Activated CD8-positive, alpha-beta memory T cell treated with anti-CD3 and anti-CD28 coated beads for 36 hours (primary cell): ENCODE results near the gene ACHE. TPM values are rescaled to one million over a fixed set of nuclear protein-coding genes. Genes with fewer than 3 reads are reported as not detected.
"Not testable (repeated sequence)": the region's sequence is repeated elsewhere in the genome, so short reads cannot be mapped to it uniquely, and the experiment has no call there.

Source experiments
- CTCF ChIA-PET: fragments of 350-600 bp; sonication (Branson Sonifier 250); formaldehyde crosslinking; loops from one replicate; lab custom pipeline; 2021; ENCODE audit warnings: antibody characterized with exemption; lab: Charles Lee
- POLR2A ChIA-PET: fragments of 350-600 bp; sonication (Branson Sonifier 250); formaldehyde crosslinking; loops from one replicate; lab custom pipeline; 2021; ENCODE audit warnings: antibody characterized with exemption; lab: Charles Lee
- total RNA-seq, 2 experiments: library from RNA; stranded (reverse); gene quantifications; one replicate each; pipeline ENCODE4 v1.2.3, GENCODE V29; 2021

ACHE gene
- total RNA-seq, 2 experiments from 2014 or later: 0.13 to 0.23 TPM

DNA sequence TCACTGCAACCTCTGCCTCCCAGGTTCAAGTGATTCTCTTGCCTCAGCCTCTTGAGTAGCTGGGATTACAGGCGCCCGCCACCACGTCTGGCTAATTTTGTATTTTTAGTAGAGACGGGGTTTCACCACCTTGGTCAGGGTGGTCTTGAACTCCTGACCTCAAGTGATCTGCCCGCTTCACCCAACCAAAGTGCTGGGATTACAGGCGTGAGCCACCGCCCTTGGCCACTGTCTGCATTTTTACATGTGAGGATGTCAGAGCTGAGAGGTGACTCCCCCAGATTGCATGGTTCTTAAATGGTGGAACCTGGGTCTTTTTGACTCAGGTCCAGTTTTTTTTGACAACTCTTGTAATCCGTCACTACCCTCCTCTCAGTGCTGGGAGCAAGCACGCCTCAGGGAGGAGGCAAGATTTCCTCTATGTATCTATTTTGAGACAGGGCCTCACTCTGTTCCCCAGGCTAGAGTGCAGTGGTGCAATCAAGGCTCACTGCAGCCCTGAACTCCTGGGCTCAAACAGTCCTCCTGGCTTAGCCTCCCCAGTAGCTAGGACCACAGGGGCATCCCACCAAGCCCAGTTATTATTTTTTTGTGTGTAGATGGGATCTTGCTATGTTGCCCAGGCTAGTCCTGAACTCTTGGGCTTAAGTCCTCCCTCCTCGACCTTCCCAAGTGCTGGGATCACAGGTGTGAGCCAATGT is 21.9 kb downstream of the ACHE start:
- POLR2A ChIA-PET: interaction anchor here (4.9 kb wide), 1 partner anchor 15 kb away, joined by 71 read pairs; the partner anchor contains the start of gene UFSP1

DNA sequence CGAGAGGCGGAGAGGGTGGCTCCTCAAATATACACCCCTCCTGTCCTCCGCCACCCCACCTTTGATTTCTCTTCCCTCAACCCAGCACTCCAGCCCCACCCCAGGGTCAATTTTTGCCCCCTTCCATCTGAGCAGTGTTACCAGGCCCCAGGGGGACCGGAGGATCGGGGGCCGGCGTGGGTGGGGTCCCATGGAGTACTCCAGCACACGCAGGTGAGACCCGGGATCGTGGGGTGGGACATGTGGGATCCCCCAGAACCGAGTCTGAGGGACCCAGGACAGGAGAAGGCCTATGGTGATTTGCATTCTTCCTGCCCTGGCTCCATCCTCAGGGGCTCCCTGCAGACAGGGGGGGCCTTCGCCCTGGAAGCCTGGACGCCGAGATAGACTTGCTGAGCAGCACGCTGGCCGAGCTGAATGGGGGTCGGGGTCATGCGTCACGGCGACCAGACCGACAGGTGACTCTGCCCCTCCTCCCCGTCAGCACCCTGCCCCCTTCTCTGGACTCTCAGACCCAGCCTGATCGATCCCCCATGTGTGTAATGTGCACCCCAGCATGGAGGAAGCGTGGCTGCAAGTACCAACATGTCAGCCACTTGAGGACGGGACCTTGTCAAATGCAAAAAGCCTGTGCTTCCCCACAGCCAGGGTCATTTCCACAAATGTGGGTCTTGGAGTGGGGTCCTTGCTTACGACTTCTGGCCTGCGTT is 27.8 kb downstream of the ACHE start:
- ChIA-PET POLR2A (no interaction called here), CTCF (interaction anchor here (1.2 kb wide), 1 partner anchor 14 kb away, joined by 3 read pairs; no protein-coding TSS in a partner anchor)

More for the DNA sequence above, 21.9 kb downstream of the ACHE start:
- CTCF ChIA-PET: no interaction called here

DNA sequence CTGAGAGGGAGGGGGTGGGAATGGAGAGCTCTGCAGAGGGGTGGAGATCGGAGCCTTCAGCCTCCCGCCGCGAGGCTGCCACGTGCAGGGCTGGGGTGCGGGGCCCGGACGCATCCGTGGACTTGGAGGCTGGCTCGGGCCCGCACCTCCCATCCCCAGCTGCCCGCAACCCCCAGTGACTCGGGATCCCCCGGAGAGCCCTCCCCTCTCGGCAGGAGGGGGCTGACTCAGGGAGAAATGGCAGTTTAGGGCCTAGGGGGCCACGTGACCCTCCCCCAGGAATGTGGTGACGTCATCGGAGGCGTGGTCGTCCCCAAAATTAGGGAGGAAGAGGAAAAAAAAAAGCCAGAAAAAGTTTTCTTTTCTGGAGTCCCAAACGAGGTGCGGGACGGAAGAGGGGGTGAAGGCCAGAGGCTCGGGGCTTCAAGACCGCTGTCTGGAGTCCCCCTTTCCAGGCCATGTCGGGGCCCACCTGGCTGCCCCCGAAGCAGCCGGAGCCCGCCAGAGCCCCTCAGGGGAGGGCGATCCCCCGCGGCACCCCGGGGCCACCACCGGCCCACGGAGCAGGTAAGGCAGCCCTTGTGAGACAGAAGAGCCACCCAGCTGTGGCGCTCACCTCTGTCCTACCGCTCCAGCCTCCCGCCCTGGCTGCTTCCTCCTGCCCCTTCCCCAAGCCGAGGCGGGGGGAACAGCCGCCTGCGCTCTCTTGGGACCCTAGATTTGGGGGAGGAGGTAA is 28.5 kb downstream of the ACHE start, which contains the start of gene TRIP6:
Gene TRIP6 (plus strand): TSS at position 348 of the 736 bp plus-strand sequence. CDS start 111 bp downstream, at position 459.
- POLR2A ChIA-PET: interaction anchor here (0.6 to 1.1 kb wide), 3 partner anchors 8 to 452 kb away, joined by 3 to 8 read pairs (median 6); partner anchors contain the start of genes SLC12A9 and SRRT
- CTCF ChIA-PET: interaction anchor here (1.0 to 1.2 kb wide), 2 partner anchors 13 to 15 kb away, joined by 3 to 5 read pairs; partner anchors contain the start of gene SLC12A9

DNA sequence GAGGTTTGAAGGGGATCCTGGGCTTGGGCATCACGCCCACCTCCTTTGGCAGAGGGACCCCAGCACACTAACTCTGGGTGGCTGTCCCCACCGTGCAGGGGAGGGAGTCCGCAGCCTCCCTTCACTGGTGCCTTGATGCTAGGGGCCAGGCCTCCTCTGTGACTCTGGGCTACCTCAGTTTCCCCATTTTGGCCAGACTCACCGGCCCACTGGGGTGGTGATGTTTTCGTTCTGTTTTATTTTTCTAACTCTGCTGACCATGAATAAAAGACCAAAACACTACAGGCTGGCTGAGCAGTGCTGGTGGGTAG is 29.0 kb downstream of the ACHE start:
- ChIA-PET CTCF (interaction anchor here (1.0 to 1.2 kb wide), 2 partner anchors 13 to 14 kb away, joined by 3 to 5 read pairs; partner anchors contain the start of gene SLC12A9), POLR2A (interaction anchor here (0.6 to 1.1 kb wide), 3 partner anchors 8 to 452 kb away, joined by 3 to 8 read pairs (median 6); partner anchors contain the start of genes SLC12A9 and SRRT)

DNA sequence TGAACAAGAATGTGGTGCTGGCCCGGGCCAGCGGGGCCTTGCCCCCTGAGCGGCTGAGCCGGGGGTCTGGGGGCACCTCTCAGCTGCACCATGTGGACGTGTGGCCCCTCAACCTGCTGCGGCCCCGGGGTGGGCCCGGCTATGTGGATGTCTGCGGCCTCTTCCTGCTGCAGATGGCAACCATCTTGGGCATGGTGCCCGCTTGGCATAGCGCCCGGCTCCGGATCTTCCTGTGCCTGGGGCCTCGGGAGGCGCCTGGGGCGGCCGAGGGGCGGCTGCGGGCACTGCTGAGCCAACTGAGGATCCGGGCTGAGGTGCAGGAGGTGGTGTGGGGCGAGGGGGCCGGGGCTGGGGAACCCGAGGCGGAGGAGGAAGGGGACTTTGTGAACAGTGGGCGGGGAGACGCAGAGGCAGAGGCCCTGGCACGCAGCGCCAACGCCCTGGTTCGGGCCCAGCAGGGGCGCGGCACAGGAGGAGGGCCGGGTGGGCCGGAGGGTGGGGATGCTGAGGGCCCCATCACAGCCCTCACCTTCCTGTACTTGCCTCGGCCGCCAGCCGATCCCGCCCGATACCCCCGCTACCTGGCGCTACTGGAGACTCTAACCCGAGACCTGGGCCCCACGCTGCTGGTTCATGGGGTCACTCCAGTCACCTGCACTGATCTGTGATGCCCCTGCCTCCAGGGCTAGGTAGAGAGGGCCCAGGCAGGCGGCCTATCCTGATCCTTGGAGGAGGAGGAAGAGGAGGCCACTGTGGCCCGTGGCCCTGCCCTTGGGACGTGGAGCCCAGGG is 29.6 kb downstream of the ACHE start:
- ChIA-PET CTCF (interaction anchor here (1.0 kb wide), 1 partner anchor 14 kb away, joined by 5 read pairs; the partner anchor contains the start of gene SLC12A9), POLR2A (interaction anchor here (0.6 to 1.1 kb wide), 3 partner anchors 9 to 451 kb away, joined by 3 to 8 read pairs (median 6); partner anchors contain the start of genes SLC12A9 and SRRT)

DNA sequence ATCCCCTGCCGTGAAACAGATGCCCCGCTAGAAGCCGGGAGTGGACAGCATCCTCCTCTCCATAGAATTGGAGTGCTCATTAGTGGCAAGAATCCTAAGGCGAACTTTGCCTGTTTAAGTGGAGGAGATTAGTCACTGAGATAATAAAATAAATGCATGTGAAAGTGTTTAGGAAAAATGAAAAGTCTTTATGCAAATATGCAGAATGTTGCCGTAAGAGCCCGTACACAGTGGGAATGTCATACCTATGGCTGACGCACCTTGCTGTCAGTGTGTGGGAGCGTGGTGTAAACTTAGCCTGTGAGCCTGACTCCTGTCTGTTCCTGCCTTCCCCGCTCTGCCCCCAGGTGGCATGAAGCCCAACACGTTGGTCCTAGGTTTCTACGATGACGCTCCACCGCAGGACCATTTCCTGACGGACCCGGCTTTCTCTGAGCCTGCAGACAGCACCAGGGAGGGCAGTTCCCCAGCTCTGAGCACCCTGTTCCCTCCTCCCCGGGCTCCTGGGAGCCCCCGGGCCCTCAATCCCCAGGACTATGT is 30.2 kb downstream of the ACHE start:
- POLR2A ChIA-PET: no interaction called here
- CTCF ChIA-PET: no interaction called here

DNA sequence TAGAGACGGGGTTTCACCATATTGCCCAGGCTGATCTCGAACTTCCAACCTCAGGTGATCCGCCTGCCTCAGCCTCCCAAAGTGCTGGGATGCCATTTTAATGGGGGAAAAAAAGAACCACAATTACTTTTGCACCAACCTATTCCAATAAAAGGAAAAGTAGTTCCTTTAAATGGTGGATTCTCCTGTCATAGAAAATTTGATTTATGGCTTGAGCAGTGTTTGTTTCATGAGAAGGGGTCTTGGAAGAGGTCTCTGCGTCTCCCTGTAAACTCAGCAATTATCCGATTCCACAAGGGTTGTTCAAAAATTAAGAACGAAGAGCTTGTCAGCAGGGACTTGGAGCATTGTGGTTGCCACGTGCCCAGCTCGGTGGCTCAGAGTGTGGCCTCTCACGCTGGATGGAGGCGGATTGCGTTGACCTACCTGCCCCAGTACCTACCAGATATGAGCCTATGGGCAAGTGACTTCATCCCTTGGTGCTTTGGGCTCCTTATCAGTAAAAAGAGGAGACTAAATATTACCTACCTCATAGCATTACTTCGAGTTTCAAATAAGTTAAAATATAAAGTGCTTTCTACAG is 31.3 kb downstream of the ACHE start:
- CTCF ChIA-PET: no interaction called here
- POLR2A ChIA-PET: no interaction called here

DNA sequence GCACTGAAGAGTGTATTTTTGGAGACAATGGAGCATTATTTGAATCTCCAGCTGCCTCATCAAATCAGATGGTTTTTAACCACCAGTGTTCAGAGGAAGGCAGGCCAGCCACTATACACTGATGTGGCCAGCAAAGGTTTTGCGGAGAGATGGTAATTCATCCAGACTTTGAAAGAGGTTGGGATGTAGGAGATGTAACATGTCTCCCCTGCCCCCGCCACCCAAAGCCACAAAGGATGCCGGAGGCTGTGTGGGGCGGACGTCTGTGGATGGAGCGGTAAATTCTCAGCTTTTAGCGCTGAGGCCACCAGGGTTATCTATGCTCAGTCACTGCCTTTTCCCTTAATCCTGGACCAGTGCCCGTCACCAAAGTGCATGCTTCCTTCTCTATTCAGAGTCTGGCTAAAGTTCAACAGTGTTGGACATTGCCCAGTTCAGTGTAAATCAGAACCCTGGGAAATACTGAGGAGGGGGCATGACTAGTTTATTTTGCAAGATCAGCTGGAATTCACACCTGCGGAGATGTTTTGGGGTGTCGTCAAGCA is 32.2 kb downstream of the ACHE start:
- ChIA-PET POLR2A (no interaction called here), CTCF (no interaction called here)

DNA sequence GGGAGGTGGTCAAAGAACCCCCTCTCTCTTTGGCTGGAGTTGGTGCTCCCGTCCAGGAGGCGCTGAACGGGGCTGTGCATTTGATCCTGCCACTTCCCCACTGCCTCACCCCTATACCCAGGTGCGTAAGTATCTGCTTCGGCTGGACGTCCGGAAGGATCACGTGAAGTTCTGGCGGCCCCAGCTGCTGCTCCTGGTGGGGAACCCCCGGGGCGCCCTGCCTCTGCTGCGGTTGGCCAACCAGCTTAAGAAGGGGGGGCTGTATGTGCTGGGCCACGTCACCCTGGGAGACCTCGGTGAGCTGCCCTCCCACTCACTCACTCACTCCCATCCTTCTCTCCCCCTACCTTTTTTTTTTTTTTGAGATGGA is 34.1 kb downstream of the ACHE start:
- ChIA-PET POLR2A (interaction anchor here (0.8 kb wide), 1 partner anchor 10 kb away, joined by 3 read pairs; the partner anchor contains the start of gene SLC12A9), CTCF (interaction anchor here (1.2 kb wide), 1 partner anchor 9 kb away, joined by 3 read pairs; the partner anchor contains the start of gene SLC12A9)

DNA sequence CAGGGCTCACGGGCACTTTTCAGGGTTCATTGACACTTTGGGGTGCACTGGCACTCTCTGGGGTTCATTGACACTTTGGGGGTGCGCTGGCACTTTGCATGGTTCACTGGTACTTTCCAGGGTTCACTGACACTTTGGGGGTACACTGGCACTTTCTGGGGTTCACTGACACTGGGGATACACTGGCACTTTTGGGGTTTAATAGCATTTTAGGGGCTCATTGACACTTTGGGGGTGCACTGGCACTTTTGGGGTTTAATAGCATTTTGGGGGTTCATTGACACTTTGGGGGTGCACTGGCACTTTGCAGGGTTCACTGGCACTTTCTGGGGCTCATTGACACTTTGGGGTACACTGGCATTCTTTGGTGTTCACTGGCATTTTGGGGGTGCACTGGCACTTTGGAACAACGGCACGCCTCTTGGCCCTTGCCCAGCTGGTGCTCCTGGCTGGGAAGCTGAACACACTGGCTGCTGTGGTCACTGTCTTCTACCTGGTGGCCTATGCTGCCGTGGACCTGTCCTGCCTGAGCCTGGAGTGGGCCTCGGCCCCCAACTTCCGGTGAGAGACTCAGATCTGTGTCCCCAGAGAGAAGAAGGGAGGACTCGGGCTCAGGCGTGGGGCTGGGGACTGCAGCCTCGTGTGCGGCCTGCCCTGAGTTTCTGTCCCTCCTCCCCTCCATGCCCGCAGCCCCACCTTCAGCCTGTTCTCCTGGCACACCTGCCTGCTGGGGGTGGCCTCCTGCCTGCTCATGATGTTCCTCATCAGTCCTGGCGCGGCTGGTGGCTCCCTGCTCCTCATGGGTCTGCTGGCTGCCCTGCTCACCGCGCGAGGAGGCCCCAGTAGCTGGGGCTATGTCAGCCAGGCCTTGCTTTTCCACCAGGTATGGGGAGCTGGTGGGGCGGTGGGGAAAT is 34.7 kb downstream of the ACHE start:
- POLR2A ChIA-PET: interaction anchor here (0.8 kb wide), 1 partner anchor 9 kb away, joined by 3 read pairs; the partner anchor contains the start of gene SLC12A9
- CTCF ChIA-PET: interaction anchor here (1.2 kb wide), 1 partner anchor 8 kb away, joined by 3 read pairs; the partner anchor contains the start of gene SLC12A9

DNA sequence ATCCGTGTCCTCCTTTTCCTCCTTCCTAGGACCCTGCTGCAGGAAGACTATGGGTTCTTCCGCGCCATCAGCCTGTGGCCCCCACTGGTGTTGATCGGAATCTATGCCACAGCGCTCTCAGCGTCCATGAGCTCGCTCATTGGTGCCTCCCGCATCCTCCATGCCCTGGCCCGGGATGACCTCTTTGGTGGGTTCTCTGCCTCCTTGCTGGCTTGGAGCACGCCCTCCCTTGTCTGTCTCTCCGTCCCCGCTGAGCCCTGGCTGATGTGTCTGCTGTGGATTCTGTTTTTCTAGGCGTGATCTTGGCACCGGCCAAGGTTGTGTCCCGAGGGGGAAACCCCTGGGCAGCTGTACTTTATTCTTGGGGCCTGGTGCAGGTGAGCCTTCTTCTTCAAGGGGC is 35.8 kb downstream of the ACHE start:
- CTCF ChIA-PET: no interaction called here
- POLR2A ChIA-PET: no interaction called here

DNA sequence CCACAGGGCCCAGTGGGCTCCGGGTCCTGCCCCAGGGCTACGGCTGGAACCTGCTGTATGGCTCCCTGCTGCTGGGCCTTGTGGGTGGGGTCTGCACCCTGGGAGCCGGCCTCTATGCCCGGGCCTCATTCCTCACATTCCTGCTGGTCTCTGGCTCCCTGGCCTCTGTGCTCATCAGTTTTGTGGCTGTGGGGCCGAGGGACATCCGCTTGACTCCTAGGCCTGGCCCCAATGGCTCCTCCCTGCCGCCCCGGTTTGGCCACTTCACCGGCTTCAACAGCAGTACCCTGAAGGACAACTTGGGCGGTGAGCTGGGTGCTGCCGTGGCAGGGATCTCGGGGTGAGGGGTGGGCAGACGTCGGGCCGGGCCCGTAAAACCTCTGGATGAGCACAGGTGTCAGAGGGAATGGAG is 38.8 kb downstream of the ACHE start:
- CTCF ChIA-PET: interaction anchor here (1.5 kb wide), 1 partner anchor 18 kb away, joined by 3 read pairs; the partner anchor contains the start of gene SRRT
- POLR2A ChIA-PET: no interaction called here

DNA sequence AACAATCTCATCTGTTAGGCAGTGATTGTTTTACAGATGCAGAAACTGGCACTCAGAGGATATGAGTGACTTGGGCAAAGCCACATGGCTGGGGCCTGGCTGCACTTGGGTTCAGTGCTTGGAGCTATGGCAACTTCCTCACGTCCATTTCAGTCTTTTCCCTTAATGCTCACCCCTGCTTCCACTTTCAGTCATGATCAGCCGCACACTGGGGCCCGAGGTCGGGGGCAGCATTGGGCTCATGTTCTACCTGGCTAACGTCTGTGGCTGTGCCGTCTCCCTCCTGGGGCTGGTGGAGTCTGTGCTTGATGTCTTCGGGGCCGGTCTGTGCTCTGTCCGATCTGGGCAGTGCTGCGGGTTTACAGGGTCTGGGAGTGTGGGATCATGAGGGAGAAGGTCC is 40.2 kb downstream of the ACHE start:
- ChIA-PET POLR2A (no interaction called here), CTCF (no interaction called here)

DNA sequence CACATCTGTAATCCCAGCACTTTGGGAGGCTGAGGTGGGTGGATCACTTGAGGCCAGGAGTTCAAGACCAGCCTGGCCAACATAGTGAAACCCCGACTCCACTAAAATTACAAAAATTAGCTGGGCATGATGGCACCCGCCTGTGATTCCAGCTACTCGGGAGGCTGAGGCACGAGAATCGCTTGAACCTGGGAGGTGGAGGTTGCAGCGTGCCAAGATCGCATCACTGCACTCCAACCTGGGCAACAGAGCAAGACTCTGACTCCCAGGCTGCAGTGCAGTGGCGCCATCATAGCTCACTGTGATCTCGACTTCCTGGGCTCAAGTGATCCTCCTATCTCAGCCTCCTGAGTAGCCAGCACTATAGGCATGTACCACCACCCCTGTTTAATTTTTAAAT is 40.8 kb downstream of the ACHE start:
- CTCF ChIA-PET: interaction anchor here (1.5 kb wide), 1 partner anchor 12 kb away, joined by 3 read pairs; the partner anchor contains the start of gene TRIP6
- POLR2A ChIA-PET: not testable (repeated sequence)

DNA sequence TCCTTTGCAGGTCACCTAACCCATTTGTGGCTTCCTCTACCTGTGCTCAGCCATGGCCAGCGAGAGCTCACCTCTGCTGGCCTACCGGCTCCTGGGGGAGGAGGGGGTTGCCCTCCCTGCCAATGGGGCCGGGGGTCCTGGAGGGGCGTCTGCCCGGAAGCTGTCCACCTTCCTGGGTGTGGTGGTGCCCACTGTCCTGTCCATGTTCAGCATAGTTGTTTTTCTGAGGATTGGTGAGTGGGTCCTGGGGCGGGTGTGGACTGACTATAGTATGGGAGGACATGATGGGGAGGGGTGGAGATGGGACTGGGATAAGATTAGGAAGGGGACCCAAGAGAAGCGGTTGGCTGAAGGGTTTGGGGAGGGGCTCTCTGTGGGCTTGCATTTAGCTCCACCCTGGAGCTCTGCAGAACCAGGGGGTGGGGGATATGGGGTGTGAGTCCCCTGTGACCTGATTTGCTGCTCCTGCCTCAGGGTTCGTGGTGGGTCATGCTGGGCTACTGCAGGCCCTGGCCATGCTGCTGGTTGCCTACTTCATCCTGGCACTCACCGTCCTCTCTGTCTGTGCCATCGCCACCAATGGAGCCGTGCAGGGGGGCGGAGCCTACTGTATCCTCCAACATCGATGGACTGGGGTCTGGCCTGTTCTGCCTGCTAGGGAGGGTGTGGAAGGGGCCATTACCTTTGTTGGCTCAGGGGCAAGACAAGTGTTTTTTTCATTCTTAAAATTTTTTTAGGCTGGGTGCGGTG is 41.4 kb downstream of the ACHE start:
- ChIA-PET POLR2A (interaction anchor here (2.7 kb wide), 1 partner anchor 21 kb away, joined by 17 read pairs; the partner anchor contains the start of gene SRRT), CTCF (interaction anchor here (0.6 to 1.5 kb wide), 4 partner anchors 13 to 1984 kb away, joined by 3 read pairs; partner anchors contain the start of gene TRIP6)
